GM19438 (cell line): Measurements from ENCODE around the gene ATRN.
"Not testable (repeated sequence)": the region's sequence is repeated elsewhere in the genome, so short reads cannot be mapped to it uniquely, and the experiment has no call there.

ENCODE experiments used
- ATAC-seq: cut with Tn5 transposase; IDR thresholded peaks from one replicate; pipeline ENCODE4 v1.9.1; 2021; ENCODE audit warnings: low read depth; ENCODE audit not compliant: unreplicated experiment

The ATRN gene

DNA sequence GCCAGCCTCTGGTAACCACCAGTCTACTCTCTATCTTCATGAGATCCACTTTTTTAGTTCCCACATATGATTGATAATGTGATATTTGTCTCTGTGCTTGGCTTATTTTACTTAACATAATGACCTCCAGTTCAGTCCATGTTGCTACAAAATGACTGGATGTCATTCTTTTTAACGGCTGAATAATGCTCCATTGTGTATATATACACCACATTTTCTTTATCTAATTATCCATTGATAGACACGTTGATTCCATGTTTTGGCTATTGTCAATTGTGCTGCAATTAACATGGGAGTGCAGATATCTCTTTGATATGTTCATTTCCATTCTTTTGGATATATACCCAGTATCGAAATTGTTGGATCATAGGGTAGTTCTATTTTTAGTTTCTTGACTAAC, 89.3 kb downstream of the ATRN start:
- ATAC-seq = no peak

DNA sequence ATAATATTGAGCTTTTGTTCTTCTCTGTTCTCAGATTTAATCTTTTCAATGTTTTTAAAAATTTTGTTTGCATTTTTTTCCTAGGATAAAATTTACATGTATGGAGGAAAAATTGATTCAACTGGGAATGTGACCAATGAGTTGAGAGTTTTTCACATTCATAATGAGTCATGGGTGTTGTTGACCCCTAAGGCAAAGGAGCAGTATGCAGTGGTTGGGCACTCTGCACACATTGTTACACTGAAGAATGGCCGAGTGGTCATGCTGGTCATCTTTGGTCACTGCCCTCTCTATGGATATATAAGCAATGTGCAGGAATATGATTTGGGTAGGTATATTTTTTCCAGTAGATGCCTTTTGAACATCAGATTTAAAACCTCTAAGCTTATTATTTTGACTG, 89.8 kb downstream of the ATRN start:
- ATAC-seq = no peak

DNA sequence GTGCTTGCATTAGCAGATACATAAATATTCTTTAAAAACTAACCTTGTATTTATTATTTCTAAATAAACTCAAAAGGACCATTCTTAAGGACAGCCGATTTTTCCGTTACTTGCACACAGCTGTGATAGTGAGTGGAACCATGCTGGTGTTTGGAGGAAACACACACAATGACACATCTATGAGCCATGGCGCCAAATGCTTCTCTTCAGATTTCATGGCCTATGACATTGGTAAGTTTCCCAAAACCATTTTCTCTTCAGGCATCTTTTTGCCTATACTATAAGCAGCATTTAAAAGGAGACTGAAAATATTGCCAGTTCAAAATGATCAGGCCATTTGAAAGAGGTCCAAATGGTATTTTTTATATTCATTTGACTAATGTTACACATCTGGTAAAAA, 92.3 kb downstream of the ATRN start:
- ATAC-seq = no peak

DNA sequence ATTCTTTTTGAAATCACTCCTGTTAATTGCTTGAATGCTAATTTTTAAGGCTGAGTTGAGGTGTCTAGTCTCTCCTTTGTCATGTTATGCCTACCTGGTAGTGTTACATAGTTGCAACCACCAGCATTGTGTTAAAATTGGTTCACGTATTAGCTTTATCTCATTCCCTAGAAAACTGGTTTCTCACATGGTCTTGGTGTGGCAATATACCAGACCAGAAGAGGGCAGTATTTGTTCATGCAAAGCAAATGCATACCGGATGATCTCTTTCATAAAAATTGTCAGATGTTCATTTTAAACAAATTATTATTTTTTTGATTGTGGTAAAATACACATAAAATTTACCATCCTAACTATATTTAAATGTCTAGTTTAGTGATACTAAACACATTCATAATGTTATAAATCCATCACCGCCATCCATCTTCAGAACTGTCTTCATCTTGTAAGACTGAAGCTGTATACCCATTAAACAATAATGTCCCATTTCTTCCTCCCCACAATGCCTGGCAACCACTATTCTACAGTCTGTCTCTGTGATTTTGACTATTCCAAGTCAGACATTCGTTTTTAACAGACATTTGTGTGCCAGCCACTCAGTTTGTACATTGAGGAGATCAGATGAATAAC, 92.8 kb downstream of the ATRN start:
- no peak for ATAC-seq

DNA sequence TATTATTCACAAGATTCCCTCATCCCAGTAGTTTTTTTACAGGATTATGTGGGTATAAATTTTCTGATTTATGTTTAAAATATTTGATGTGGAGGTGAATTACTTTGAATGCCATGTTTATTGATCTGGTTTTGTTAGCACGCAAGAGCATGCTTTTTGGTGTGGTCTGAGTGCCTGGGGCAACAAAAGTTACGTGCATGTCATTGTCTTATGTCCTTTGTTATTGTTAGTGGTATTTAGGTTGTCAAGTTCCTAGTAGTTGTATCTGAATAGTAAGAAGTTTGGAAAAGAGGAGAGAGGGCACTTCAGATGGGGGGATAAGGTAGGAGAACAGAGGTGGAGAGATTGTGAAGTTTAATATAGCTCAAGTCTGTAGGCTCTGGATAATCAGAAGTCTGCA, 95.0 kb downstream of the ATRN start:
- no peak for ATAC-seq

DNA sequence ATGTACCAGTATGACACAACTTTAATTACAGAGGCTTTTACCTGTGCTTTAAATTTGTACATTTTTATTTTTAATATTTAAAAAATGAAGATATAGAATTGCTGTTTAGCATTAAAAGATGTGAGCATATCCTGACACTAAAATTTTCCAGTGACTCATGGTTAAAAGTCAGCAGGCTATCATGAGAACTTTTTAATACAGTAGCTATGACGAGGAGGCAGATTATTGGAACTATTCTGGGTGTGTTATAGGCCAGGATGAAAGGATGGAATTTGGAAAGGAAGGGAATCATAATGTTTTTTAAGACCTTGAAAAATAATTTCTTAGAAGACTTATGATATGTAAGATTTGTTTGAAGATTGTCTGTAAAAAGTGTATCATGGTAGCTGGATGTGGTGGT, 101.3 kb downstream of the ATRN start:
- no peak for ATAC-seq

DNA sequence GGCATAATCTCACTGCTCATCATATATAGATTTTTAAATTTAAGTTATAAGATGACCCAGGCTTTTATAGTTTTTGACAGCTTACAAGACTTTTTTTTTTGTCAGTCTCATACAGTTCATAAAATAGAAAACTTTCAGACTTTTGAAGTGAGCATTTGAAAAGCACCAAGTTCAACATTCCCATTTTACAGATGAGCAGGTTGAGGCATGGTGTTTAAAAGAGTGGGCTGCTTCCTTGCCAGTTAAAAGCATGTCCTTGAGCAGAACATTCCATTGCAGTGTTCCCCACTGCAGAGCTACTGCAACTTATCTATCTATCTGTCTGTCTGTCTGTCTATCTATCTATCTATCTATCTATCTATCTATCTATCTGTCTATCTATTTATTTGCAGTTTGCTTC, 105.5 kb downstream of the ATRN start:
- ATAC-seq = no peak

DNA sequence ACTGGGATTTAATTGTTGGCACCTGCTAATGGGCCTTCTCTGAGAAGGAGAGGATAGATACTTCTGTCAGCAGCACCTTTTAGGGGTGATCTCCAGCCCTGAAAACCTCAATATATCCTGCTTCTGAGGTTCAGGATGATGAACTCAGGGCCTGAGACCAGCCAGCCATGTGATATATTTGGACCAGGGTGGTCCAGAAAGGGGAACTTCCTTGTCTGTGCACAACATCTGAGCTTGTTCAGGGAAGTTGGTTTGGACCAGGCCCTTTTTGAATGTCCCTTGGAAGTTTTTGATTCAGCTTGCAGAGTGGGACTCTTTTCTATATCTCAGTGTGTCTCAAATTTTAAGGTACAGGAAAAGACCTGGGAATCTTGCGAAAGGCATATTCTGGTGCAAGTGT, 106.5 kb downstream of the ATRN start:
- ATAC-seq = no peak

DNA sequence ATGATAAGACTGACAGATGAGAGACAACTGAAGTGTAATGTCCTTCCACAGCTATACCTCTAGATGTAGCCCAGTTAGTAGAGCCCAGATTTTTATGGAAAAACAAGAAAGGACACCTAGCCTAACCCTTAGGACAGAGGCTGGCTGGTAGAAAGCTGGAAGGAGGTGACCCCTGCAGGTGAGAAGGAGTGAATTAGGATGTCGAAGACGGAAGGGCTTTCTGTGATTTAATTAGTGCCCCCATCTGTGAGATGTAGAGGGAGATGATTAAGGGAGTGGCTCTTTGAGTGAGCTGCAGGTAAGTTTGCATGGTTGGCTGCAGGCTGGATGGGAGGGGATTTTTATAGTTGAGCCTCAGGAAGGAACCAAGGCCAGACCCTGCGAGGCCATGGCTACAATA, 109.6 kb downstream of the ATRN start:
- ATAC-seq = no peak

DNA sequence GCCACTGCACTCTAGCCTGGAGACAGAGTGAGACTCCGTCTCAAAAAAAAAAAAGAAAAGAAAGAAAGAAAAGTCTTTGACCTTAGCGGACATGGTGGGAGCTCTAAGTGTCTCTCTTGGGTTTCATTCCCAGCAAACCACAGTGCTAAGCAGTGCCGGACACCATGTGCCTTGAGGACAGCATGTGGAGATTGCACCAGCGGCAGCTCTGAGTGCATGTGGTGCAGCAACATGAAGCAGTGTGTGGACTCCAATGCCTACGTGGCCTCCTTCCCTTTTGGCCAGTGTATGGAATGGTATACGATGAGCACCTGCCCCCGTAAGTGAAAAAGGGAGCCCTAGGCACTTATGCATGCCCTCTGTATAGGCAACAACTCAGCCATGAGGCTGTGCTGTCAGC, 112.9 kb downstream of the ATRN start:
- ATAC-seq = no peak

DNA sequence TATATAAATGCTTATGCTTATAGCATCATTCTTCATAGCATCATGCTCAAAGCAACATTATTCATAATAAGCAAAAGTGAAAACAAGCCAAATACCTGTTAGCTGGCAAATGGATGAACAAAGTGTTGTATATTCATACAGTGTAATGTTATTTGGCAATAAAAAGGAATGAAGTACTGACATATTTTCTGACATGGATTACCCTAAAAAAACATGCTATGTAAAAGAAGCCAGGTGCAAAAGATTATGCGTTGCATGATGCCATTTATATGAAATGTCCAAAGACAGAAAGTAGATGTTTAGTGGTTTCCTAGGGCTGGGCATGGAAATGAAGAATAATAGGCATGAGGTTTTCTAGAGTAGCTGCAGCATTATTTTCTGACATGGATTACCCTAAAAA, 115.3 kb downstream of the ATRN start:
- no peak for ATAC-seq

DNA sequence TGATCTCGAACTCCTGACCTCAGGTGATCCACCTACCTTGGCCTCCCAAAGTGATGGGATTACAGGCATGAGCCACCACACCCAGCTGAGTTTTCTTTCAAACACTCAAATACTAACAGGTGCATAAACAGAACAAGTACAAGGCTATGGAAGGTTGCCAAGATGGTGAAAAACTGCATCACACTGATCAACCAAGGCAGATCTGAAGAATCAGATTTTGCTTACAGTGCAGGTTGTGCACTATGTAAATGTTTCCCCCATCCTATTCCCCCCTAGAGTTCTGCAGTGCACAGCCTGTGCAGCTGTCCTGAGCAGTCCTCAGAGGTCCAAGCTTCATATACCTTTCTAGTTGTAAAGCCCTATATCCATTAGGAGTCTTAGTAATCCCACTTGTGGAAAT, 119.3 kb downstream of the ATRN start:
- ATAC-seq = no peak

DNA sequence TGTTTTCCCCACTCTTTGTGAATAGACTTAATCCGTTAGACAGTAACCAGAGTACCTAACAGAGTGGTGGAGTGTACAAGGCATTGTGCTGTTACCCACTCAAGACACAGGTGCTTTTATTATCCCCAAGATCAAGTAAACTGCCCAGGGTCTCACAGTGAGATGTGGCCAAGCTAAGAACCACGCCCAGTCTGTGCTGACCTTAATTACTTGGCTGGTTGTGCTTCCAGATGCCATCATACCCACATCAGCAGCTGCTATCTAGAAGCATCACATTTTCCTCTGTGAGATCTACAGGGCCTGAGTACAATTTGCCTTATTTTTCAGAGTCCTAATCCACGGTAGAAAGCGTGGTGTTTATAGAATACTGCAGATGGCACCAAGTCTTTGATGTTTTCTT, 122.1 kb downstream of the ATRN start:
- no peak for ATAC-seq

DNA sequence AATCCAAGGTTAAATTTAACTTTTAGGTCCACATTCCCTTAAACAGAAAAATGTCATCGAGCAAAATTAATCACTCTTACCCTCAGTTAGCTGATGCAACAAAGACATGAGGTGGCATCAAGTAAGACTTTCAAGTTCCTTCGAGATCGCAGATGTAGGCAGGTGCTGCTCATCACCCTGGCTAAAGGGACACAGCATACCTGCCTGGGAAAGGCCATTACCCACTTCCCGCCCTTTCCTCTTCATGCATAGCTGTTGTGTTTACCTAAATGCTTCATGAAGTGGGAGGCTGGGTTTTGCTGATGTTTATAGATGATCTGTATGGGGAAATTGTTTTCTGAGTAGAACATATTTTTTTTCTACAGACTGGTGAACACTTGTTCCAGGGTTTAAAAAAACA, 124.7 kb downstream of the ATRN start:
- ATAC-seq = no peak

DNA sequence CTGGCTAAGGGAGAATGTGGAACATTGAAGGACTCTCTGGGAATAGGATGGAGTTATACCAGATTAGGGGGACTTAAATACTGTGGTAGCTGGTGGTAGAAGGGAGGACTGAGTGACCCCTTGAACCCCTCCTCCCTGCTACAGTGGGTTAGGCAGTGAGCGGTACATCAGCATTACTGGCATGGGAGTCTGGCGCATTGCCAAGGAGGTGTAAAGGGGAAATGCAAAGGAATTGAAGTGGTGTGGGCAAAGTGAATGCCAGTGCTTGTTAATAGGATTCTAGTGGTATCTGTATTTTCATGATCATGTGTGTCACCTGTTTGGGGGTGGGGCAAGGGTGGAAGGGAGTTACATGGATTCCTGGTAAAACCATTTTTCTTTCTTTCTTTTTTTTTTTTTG, 132.3 kb downstream of the ATRN start:
- no peak for ATAC-seq

DNA sequence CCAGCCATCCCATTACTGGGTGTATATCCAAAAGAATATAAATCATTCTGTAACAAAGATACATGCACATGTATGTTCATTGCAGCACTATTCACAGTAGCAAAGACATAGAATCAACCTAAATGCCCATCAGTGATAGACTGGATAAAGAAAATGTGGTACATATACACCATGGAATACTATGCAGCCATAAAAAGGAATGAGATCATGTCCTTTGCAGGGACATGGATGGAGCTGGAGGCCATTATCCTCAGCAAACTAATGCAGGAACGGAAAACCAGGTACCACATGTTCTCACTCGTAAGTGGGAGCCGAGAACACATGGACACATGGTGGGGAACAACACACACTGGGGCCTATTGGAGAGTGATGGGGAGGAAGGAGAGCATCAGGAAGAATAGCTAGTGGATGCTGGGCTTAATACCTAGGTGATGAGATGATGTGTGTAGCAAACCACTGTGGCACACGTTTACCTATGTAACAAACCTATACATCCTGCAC, 134.6 kb downstream of the ATRN start:
- not testable (repeated sequence) for ATAC-seq

DNA sequence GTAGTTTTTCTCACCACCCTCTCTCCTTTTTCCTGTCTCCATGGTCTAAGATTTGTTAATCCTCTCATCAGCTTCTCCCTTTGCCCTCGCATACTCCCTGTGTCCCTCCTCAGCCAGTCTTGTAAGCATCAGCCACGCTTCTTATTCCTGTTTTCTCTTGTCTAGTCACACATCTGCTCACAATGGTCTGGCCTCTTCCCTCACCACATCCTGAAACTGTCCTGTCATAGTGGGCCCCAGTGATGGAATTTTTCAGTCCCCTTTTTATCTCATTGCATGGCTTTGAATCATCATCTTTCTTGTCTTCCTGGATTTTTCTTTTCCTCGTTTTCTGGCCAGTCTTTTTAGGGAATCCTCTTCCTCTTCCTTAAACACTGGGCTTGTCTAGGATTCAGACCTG, 135.2 kb downstream of the ATRN start:
- ATAC-seq = no peak

DNA sequence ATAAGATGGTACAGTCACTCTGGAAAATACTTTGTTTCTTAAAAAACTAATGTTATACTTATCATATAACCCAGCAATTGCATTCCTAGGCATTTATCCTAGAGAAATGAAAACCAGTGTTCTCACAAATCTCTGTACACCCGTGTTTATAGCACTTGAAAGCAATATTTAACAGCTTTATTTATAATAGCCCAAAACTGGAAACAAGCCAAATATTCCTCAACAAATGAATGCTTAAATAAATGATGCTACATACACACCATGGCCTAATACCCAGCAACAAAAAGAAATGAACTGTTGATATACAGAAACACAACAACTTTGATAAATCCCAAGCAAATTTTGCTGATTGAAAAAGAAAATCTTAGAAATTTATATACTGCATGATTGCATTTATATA, 141.1 kb downstream of the ATRN start:
- ATAC-seq = no peak

DNA sequence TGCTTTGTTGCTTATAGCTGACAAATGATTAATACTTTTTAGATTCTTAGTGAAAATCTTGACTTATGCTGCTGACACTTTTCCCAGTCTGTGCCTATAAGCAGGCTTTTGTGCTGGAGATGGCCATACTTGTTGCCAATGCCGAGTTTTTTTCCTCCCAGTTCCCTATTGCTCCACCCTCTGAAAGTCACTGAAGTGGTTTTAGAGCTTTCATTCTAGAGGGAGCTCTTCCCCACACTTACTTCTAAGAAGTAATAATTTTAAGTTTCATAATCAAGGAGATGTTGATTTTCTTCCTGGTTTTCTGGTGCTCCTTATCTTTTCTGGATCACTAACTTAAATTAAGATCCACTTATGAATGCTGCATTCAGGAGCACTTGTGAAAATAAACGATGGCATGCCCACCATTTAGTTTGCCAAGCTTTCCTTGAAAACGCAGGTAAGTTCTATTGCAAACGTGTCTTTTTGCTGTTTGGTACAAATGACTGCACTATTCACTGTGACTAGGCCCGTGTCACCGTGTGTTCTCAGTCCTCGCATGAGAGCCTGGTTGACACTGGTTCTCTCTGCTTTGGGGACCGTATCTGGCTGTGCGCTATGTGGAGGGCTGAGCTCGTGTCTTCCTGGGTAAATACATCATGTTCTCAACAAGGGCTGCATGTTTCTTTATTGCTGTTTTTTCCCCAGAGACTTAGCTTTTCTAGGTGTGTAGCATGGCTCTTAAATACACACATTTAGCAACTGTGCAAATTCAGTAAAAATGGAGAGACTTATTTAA, 142.2 kb downstream of the ATRN start:
- no peak for ATAC-seq

DNA sequence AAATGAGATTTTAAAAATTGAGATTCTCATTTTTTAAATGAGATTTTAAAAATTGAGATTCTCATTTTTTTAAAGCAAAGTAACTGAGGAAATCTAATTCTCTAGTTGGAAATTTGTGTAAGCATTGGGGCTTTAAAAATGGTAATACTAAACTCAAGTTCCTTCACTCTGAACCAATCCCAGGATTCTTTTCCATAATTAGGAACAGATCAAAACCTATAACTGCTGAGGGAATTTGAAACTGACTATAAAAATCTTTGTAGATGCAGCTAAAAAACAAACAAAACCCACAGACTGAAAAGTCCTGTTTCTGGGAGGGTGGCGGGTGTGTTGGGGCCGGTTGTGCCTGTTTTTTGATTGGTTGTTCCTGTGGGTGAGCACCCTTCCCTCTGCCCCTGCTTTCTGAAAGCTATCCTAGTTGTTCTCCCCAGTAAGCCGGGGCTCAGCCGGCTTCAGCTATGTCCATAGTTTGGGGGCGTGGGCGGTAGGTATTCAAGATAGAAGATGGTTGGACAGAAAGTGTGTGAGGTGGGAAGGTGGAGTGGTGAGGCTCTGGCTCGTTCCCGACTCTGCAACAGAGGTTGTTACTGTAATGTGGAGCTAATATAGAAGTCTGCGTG, 143.1 kb downstream of the ATRN start:
- no peak for ATAC-seq

DNA sequence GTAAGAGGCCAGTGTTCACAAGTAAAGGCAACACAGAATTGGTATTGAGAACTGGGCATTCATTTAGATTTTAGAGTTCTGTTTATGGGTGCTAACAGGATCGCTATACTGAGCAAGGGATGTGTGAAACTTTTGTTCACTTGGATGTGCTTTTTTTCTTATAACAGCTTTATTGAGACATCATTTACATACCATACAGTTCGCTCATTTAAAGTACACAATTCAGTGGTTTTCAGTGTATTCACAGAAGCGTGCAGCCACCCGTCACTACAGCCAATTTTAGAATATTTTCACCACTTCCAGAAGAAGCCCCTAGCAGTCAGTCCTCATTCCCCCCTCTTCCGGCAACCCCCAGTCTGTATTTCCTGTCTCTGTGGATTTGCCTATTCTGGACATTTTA, 143.6 kb downstream of the ATRN start:
- ATAC-seq = no peak
